Endodermal cell (in vitro differentiated cells): ENCODE results near the gene NLK. TPM values are rescaled to one million over a fixed set of nuclear protein-coding genes. Genes with fewer than 3 reads are reported as not detected.

Experiments
- DNase-seq: peaks from one replicate; pipeline ENCODE4 v3.0.0-alpha.2; 2017
- H3K27ac ChIP-seq: 2 replicates; pipeline ENCODE4 v1.5.1; 2013; ENCODE audit warnings: mild to moderate bottlenecking, low read depth, low read length, moderate library complexity
- H3K27me3 ChIP-seq: 2 replicates; pipeline ENCODE4 v1.6.1; 2013; ENCODE audit warnings: mild to moderate bottlenecking, low read length, moderate library complexity; ENCODE audit not compliant: insufficient read depth, control insufficient read depth, poor library complexity, severe bottlenecking
- H3K36me3 ChIP-seq: 2 replicates; pipeline ENCODE4 v1.7.0; 2013; ENCODE audit warnings: mild to moderate bottlenecking, low read length, moderate library complexity; ENCODE audit not compliant: control insufficient read depth, insufficient read depth
- H3K4me1 ChIP-seq: one replicate; pipeline ENCODE4 v1.7.0; 2013; ENCODE audit warnings: low read length; ENCODE audit not compliant: control insufficient read depth, insufficient read depth
- H3K4me3 ChIP-seq: 2 replicates; pipeline ENCODE4 v1.5.1; 2013; ENCODE audit warnings: mild to moderate bottlenecking, low read length, moderate library complexity
- H3K9ac ChIP-seq: 2 replicates; pipeline ENCODE4 v1.6.1; 2013; ENCODE audit warnings: mild to moderate bottlenecking, low read length, moderate library complexity; ENCODE audit not compliant: poor library complexity, severe bottlenecking; ENCODE audit errors: extremely low read depth
- H3K9me3 ChIP-seq: 2 replicates; pipeline ENCODE4 v1.6.1; 2013; ENCODE audit warnings: mild to moderate bottlenecking, low read length, moderate library complexity; ENCODE audit not compliant: control insufficient read depth
- H3K27ac Mint-ChIP-seq: 2 replicates; pipeline ENCODE4 v1.8.0; 2020; ENCODE audit warnings: mixed read lengths
- H3K27me3 Mint-ChIP-seq: 2 replicates; pipeline ENCODE4 v1.8.0; 2021; ENCODE audit warnings: mild to moderate bottlenecking, mixed read lengths; ENCODE audit not compliant: insufficient read depth
- H3K36me3 Mint-ChIP-seq: 2 replicates; pipeline ENCODE4 v1.8.0; 2020; ENCODE audit warnings: low read depth, mixed read lengths
- H3K4me1 Mint-ChIP-seq: 2 replicates; pipeline ENCODE4 v1.8.0; 2020; ENCODE audit warnings: mixed read lengths
- H3K4me3 Mint-ChIP-seq: 2 replicates; pipeline ENCODE4 v1.8.0; 2020; ENCODE audit warnings: mild to moderate bottlenecking, moderate library complexity, mixed read lengths
- H3K9me3 Mint-ChIP-seq: 2 replicates; pipeline ENCODE4 v1.8.0; 2020; ENCODE audit warnings: mild to moderate bottlenecking, mixed read lengths
- WGBS, 2 experiments: methylation state at CpG; one replicate each; pipeline versions ENCODE4 v1.1.5 to v1.1.7; 2013; ENCODE audit warnings: missing lambda C conversion rate in 2 of 2, mixed read lengths in 1 of 2; ENCODE audit not compliant: insufficient coverage in 1 of 2, insufficient read length in 1 of 2; 5-methylcytosine and 5-hydroxymethylcytosine counted together
- total RNA-seq, 2 donors: library from RNA; stranded (reverse); fragmentation: NEBNext Ultra II Directional in 1 of 2; extraction: Animal tissue kit (Norgen Biotek cat#: 25700) in 1 of 2; gene quantifications; 2 replicates in 1 of 2; 3 replicates in 1 of 2; pipeline ENCODE4 v1.2.1, GENCODE V29; 2021
- TF ChIP-seq, protein P1 (sequence below): fragments of 200-600 bp; sonication (generic); conservative IDR thresholded peaks from 2 replicates; pipeline ENCODE4 v1.5.0; 2021; ENCODE audit warnings: antibody characterized with exemption, mild to moderate bottlenecking

The NLK gene
- total RNA-seq, 2 donors from 2014 or later: 49.2 to 50.3 TPM

DNA sequence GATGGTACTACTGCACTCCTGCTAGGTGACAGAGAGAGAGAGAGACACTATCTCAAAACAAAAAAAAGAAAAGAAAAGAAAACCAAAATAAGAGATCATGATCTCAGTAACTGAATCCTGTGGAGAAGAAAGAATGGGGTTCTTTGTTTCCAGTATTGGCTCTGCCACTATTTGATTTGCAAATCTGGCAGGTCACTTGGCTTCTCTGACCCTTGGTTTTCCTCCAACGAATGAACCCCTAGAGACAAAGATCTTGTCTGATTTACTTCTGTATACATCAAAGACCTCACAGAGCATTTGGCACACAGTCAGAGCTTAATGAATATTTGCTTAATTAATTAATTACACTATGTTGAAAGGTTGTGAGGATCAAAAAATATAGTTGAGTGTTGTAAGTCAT, 47.9 kb upstream of the NLK start:
- Mint-ChIP-seq H3K4me3 (no peak overlapping the region), H3K4me1 (peaks cover 31% of the 10 kb centered on the region)
- H3K4me1 ChIP-seq: peaks cover 10% of the 10 kb centered on the region

DNA sequence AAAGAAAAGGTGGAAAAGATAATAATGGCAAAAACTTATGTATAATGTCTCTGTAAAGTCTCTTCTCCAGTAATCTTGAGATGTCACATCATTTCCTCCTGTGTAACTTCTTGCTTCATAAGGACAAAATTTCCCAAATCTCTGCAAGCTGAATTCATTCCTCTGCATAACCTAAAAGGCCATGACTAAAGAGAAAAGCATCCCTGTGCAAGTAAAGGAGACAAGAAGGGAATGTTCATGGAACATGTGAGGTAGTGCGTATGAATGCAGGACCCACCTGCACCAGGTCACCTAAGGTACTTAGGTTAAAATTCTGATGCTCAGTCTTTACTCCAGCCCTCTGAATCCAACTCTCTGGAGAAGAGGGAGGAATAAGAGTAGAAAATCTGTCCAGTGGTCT, 46.9 kb upstream of the NLK start:
- no peak overlapping the region for H3K9ac ChIP-seq
- H3K36me3 ChIP-seq: no peaks in the 10 kb centered on the region
- Mint-ChIP-seq H3K27me3 (peaks cover 5% of the 10 kb centered on the region), H3K4me3 (no peak overlapping the region), H3K36me3 (no peaks in the 10 kb centered on the region), H3K4me1 (peaks cover 33% of the 10 kb centered on the region), H3K27ac (no peak overlapping the region), H3K9me3 (no peaks in the 10 kb centered on the region)
- no peak overlapping the region for H3K4me3 ChIP-seq
- no peaks in the 10 kb centered on the region for H3K27me3 ChIP-seq
- no peak for DNase-seq
- WGBS, 2 experiments: 40 to 60% methylated on average over 1 of the region's 1 CpG
- H3K27ac ChIP-seq: no peak overlapping the region
- TF ChIP-seq, protein P1, sequence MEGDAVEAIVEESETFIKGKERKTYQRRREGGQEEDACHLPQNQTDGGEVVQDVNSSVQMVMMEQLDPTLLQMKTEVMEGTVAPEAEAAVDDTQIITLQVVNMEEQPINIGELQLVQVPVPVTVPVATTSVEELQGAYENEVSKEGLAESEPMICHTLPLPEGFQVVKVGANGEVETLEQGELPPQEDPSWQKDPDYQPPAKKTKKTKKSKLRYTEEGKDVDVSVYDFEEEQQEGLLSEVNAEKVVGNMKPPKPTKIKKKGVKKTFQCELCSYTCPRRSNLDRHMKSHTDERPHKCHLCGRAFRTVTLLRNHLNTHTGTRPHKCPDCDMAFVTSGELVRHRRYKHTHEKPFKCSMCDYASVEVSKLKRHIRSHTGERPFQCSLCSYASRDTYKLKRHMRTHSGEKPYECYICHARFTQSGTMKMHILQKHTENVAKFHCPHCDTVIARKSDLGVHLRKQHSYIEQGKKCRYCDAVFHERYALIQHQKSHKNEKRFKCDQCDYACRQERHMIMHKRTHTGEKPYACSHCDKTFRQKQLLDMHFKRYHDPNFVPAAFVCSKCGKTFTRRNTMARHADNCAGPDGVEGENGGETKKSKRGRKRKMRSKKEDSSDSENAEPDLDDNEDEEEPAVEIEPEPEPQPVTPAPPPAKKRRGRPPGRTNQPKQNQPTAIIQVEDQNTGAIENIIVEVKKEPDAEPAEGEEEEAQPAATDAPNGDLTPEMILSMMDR: no peak
- H3K4me1 ChIP-seq: peaks cover 10% of the 10 kb centered on the region
- H3K9me3 ChIP-seq: peaks cover 6% of the 10 kb centered on the region

More for the DNA sequence above, 47.9 kb upstream of the NLK start:
- Histone ChIP-seq H3K4me3 (no peak overlapping the region), H3K9ac (no peak overlapping the region), H3K27ac (no peak overlapping the region), H3K9me3 (peaks cover 5% of the 10 kb centered on the region), H3K27me3 (no peaks in the 10 kb centered on the region), H3K36me3 (no peaks in the 10 kb centered on the region)
- 17 to 33% methylated on average over 1 of the region's 1 CpG for WGBS, 2 experiments
- TF ChIP-seq, protein P1: no peak
- Mint-ChIP-seq H3K27me3 (peaks cover 3% of the 10 kb centered on the region), H3K36me3 (no peaks in the 10 kb centered on the region), H3K27ac (no peak overlapping the region), H3K9me3 (no peaks in the 10 kb centered on the region)
- no peak for DNase-seq

DNA sequence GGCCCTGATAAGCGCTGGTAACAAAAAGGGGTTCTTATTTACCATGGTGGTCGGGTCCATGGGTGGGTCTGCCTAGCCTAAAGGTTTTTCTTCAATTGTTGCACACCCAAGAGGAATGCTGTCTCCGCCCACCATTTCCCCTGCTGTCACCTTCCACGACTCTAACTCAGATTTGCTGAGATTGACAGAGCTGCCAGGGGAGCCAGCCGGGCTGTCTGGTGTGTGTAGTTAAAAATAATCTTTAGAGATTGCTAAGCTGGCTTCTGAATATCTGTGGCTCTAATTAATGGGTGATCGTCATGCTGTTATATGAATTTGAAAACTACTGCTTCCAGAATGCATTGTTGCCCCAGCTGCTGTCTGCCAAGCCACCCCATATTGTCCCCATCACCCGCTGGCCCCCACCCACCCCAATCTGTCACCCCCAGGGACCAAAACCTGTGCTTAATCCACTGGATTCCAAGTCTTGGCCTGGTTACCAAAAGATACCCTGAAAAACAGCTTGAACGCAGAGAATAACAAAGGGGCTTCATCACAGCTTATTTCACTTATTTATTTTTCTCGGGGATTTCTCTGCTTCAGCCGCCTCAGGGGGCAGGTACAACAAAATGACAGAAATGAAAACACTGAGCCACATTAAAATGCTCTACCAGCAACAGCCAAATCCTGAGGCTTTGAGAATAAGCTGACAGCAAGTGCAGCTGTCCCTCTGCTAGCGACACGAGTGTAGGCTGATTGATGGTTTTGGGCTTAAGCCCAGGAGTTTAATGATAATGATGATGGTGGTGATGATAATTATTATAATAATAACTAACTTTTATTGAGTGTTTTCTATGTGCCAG, 46.1 kb upstream of the NLK start:
- Mint-ChIP-seq H3K27me3 (peaks cover 3% of the 10 kb centered on the region), H3K36me3 (no peaks in the 10 kb centered on the region), H3K9me3 (no peaks in the 10 kb centered on the region), H3K4me3 (no peak overlapping the region), H3K27ac (no peak overlapping the region), H3K4me1 (peaks cover 41% of the 10 kb centered on the region)
- H3K36me3 ChIP-seq: no peaks in the 10 kb centered on the region
- H3K27ac ChIP-seq: no peak overlapping the region
- H3K27me3 ChIP-seq: no peaks in the 10 kb centered on the region
- 73 to 81% methylated on average over 5 to 12 of the region's 12 CpGs for WGBS, 2 experiments
- no peak overlapping the region for H3K4me3 ChIP-seq
- peaks cover 6% of the 10 kb centered on the region for H3K9me3 ChIP-seq
- H3K9ac ChIP-seq: no peak overlapping the region
- TF ChIP-seq, protein P1: no peak
- no peak for DNase-seq
- H3K4me1 ChIP-seq: peaks cover 10% of the 10 kb centered on the region
